ENCODE data around the gene CCL21.
"Not testable (repeated sequence)": the region's sequence is repeated elsewhere in the genome, so short reads cannot be mapped to it uniquely, and the experiment has no call there.

Gene CCL21

DNA sequence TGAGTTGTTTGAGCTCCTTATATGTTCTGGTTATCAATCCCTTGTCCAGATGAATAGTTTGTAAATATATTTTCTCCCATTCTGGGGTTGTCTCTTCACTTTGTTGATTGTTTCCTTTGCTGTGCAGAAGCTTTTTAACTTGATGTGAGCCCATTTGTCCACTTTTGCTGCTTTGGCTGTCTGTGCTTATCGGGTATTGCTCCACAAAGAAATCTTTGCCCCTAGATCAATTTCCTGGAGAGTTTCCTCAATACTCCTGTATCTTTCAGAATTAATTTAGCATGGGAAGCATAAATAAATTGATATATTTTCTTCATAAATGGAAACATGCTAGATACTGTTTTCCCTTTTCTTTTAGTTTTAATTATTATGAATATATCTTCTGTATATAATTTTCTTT is 22.5 kb upstream of the CCL21 start:
- no peak overlapping the region for H3K4me3 ChIP-seq (ENCODE audit: low read depth in 1 of 2, low read length in 2 of 2)
- no peaks in the 10 kb centered on the region for H3K27me3 ChIP-seq (ENCODE audit: low read depth, low read length)
- H3K27ac ChIP-seq (ENCODE audit: low read length), result no peak overlapping the region
- H3K9me3 ChIP-seq (ENCODE audit: control insufficient read depth in 1 of 2, low read length in 2 of 2), result no peaks in the 10 kb centered on the region
- H3K36me3 ChIP-seq (ENCODE audit: control insufficient read depth in 1 of 2, insufficient read depth in 2 of 2, low read length in 2 of 2), result no peaks in the 10 kb centered on the region
- H3K4me1 ChIP-seq (ENCODE audit: control insufficient read depth in 1 of 2, insufficient read depth in 2 of 2, low read length in 2 of 2), result peaks cover 0 to 14% of the 10 kb centered on the region in 2 donors

DNA sequence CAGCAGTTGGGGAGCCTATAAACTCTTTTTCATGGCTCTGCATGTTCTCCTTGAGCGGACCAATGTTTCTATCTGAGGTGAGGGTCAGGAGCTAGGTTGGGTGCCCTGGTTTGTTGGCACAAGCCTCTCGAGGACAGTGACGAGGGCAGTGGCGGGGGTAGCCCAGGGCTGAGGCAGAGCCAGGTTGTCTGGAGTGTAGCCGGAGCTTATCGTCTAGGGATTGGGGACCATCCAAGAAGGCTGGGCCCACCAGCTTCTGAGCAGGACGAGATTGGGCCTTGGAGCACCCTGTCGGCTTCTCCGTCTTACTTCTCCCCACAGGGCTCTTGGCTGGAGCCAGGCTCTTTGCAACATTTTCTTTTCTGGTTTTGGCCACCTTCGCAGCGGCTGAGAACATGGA is 13.2 kb upstream of the CCL21 start:
- H3K27ac ChIP-seq (ENCODE audit: low read length), result no peak overlapping the region
- H3K4me1 ChIP-seq (ENCODE audit: control insufficient read depth in 1 of 2, insufficient read depth in 2 of 2, low read length in 2 of 2), result peaks cover 0 to 4% of the 10 kb centered on the region in 2 donors
- no peaks in the 10 kb centered on the region for H3K36me3 ChIP-seq (ENCODE audit: control insufficient read depth in 1 of 2, insufficient read depth in 2 of 2, low read length in 2 of 2)
- H3K27me3 ChIP-seq (ENCODE audit: low read depth, low read length), result no peaks in the 10 kb centered on the region
- no peak overlapping the region for H3K4me3 ChIP-seq (ENCODE audit: low read depth in 1 of 2, low read length in 2 of 2)
- H3K9me3 ChIP-seq (ENCODE audit: control insufficient read depth in 1 of 2, low read length in 2 of 2), result no peaks in the 10 kb centered on the region

DNA sequence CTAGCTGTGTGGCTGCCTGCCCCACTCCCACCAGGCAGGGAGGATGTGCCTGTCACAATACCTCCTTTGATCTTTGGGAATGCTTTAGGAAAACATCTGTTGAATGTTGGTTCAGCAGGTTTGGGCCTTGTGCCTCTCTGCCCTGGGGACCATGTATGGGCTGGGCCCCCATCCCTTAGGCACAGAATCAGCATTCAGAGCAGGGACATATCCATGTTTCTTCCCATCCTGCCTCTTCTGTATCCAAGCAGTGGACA is 9.8 kb upstream of the CCL21 start:
- not testable (repeated sequence) for H3K4me3 ChIP-seq (ENCODE audit: low read depth in 1 of 2, low read length in 2 of 2); H3K4me1 ChIP-seq (ENCODE audit: control insufficient read depth in 1 of 2, insufficient read depth in 2 of 2, low read length in 2 of 2); H3K27ac ChIP-seq (ENCODE audit: low read length); H3K9me3 ChIP-seq (ENCODE audit: control insufficient read depth in 1 of 2, low read length in 2 of 2); H3K27me3 ChIP-seq (ENCODE audit: low read depth, low read length); H3K36me3 ChIP-seq (ENCODE audit: control insufficient read depth in 1 of 2, insufficient read depth in 2 of 2, low read length in 2 of 2)

DNA sequence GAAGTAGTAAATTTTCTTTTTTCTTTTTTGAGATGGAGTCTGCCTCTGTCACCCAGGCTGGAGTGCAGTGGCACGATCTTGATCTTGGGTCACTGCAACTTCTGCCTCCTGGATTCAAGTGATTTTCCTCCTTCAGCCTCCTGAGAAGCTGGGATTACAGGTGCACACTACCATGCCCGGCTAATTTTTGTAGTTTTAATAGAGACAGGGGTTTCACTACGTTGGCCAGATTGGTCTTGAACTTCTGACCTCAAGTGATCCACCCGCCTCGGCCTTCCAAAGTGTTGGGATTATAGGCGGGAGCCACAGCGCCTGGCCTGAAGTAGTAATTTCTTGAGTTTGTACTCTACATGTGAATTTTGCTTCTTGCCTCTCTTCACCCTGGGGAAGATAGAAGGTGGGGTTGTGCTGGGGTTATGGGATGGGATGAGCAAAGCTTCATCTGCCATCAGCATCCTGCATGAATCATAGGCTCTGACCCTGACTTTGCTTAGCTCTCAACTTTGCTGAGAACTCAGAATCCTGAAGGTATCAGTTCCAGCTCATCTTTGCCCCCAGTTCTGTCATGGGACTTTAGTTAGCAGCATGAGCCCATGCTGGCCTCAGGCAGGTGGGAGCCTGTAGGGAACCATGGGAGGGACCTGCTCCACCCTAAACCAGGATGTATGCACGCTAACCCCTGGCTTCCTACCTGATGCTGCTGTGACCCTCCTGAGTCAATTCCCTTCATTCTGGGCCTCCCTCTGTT is 9.3 kb upstream of the CCL21 start:
- peaks cover 0 to 6% of the 10 kb centered on the region in 2 donors for H3K4me1 ChIP-seq (ENCODE audit: control insufficient read depth in 1 of 2, insufficient read depth in 2 of 2, low read length in 2 of 2)
- H3K9me3 ChIP-seq (ENCODE audit: control insufficient read depth in 1 of 2, low read length in 2 of 2), result no peaks in the 10 kb centered on the region
- H3K27ac ChIP-seq (ENCODE audit: low read length), result no peak overlapping the region
- no peaks in the 10 kb centered on the region for H3K27me3 ChIP-seq (ENCODE audit: low read depth, low read length)
- H3K4me3 ChIP-seq (ENCODE audit: low read depth in 1 of 2, low read length in 2 of 2), result no peak overlapping the region
- no peaks in the 10 kb centered on the region for H3K36me3 ChIP-seq (ENCODE audit: control insufficient read depth in 1 of 2, insufficient read depth in 2 of 2, low read length in 2 of 2)

DNA sequence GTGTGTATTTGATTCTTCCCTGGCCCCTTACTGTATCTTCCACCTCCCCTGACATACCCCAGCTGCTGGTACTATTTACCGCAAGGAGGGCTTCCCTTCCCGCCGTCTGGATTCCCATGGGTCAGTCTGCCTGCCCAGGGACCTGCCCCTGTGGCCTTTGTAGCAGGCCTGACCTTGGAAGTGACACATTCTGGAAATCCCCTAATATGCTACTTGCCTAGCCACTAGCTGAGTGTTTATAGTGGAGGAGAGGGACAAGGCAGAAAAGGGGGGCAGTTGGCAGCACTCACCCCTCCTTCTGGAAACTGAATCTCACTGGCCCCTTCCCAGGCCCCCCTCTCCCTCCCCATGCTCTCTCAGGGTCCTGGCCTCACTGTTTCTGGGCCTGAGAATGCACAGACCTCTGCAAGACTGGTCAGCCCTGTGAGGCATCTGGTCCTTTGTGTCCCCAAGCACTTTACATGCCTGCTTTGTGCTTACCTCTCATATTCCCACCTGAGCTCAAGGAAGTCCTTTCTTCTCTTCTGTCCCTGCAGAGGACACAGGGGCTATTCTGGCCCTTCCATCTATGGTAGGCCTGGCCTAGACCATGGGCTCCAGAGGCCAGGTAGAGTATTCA is 8.2 kb upstream of the CCL21 start:
- H3K27ac ChIP-seq (ENCODE audit: low read length), result no peak overlapping the region
- no peaks in the 10 kb centered on the region for H3K27me3 ChIP-seq (ENCODE audit: low read depth, low read length)
- H3K36me3 ChIP-seq (ENCODE audit: control insufficient read depth in 1 of 2, insufficient read depth in 2 of 2, low read length in 2 of 2), result no peaks in the 10 kb centered on the region
- peaks cover 0 to 6% of the 10 kb centered on the region in 2 donors for H3K4me1 ChIP-seq (ENCODE audit: control insufficient read depth in 1 of 2, insufficient read depth in 2 of 2, low read length in 2 of 2)
- no peak overlapping the region for H3K4me3 ChIP-seq (ENCODE audit: low read depth in 1 of 2, low read length in 2 of 2)
- no peaks in the 10 kb centered on the region for H3K9me3 ChIP-seq (ENCODE audit: control insufficient read depth in 1 of 2, low read length in 2 of 2)

DNA sequence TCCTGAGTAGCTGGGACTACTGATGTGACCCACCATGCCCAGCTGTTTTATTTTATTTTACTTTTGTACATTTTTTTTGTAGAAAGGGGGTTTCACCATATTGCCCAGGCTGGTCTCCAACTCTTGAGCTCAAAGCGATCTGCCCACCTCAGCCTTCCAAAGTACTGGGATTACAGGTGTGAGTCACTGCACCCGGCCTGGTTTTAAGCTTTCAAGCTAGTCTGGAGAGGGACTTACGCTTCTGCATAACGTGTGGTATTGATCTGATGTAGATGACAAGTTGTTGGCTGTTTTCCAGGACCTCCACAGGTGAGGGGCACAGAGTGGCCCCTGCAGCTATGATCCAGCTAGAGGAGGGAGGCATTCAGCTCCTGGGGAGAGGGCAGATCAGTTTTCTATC is 6.8 kb upstream of the CCL21 start:
- no peak overlapping the region for H3K27ac ChIP-seq (ENCODE audit: low read length)
- no peaks in the 10 kb centered on the region for H3K27me3 ChIP-seq (ENCODE audit: low read depth, low read length)
- H3K4me1 ChIP-seq (ENCODE audit: control insufficient read depth in 1 of 2, insufficient read depth in 2 of 2, low read length in 2 of 2), result peaks cover 0 to 6% of the 10 kb centered on the region in 2 donors
- H3K36me3 ChIP-seq (ENCODE audit: control insufficient read depth in 1 of 2, insufficient read depth in 2 of 2, low read length in 2 of 2), result no peaks in the 10 kb centered on the region
- no peak overlapping the region for H3K4me3 ChIP-seq (ENCODE audit: low read depth in 1 of 2, low read length in 2 of 2)
- H3K9me3 ChIP-seq (ENCODE audit: control insufficient read depth in 1 of 2, low read length in 2 of 2), result no peaks in the 10 kb centered on the region

DNA sequence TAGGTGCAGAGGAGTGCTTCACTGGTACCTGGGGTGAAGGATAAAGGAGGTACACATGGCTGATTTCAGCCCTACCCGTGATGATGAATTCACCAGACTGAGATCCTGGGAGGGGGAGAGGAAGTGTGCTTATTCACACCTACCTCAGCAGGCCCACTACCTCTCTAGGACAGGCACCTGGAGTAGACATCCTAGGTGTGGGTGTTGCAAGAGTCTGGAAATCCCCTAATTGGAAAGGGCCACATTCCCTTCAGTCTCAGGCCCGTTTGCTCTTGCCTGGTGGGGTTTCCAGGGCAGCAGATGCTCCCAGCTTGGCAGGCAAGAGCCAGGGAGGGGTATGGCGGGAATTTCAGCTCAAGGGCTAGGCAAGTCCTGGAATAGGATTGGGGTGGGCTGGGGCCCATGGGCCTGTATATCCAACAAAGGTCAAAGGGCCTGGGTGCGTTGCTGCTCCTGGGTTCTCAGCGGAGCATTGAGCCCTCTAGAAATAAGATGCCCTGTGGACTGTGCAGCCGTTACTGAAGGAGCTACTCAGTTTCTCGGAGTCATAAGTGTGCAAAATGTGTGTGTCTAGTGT is 5.8 kb upstream of the CCL21 start:
- no peak overlapping the region for H3K4me3 ChIP-seq (ENCODE audit: low read depth in 1 of 2, low read length in 2 of 2)
- H3K4me1 ChIP-seq (ENCODE audit: control insufficient read depth in 1 of 2, insufficient read depth in 2 of 2, low read length in 2 of 2), result peaks cover 0 to 6% of the 10 kb centered on the region in 2 donors
- H3K9me3 ChIP-seq (ENCODE audit: control insufficient read depth in 1 of 2, low read length in 2 of 2), result no peaks in the 10 kb centered on the region
- no peak overlapping the region for H3K27ac ChIP-seq (ENCODE audit: low read length)
- no peaks in the 10 kb centered on the region for H3K27me3 ChIP-seq (ENCODE audit: low read depth, low read length)
- no peaks in the 10 kb centered on the region for H3K36me3 ChIP-seq (ENCODE audit: control insufficient read depth in 1 of 2, insufficient read depth in 2 of 2, low read length in 2 of 2)

DNA sequence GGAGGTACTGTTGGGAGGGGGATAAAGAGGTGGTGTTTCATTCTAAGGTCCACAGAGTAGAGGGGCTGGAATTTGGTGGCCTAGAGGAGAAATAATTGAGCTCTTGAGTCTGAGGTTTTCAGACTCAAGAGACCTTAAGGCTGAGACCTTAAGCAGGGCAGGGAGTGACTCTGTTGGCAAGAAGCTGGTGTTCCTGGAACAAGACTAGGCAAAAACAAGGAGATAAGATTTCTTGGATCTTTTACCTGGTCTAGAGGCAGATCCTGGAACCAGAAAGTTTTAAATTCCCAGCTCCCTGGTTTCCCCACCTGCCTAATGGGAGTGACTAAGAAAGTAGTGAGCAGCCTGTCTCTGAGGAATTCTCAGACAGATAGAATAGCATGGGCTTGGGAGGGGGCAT is 4.1 kb upstream of the CCL21 start:
- H3K36me3 ChIP-seq (ENCODE audit: control insufficient read depth in 1 of 2, insufficient read depth in 2 of 2, low read length in 2 of 2), result no peaks in the 10 kb centered on the region
- H3K4me3 ChIP-seq (ENCODE audit: low read depth in 1 of 2, low read length in 2 of 2), result no peak overlapping the region
- H3K4me1 ChIP-seq (ENCODE audit: control insufficient read depth in 1 of 2, insufficient read depth in 2 of 2, low read length in 2 of 2), result peaks cover 0 to 13% of the 10 kb centered on the region in 2 donors
- no peaks in the 10 kb centered on the region for H3K9me3 ChIP-seq (ENCODE audit: control insufficient read depth in 1 of 2, low read length in 2 of 2)
- H3K27ac ChIP-seq (ENCODE audit: low read length), result no peak overlapping the region
- no peaks in the 10 kb centered on the region for H3K27me3 ChIP-seq (ENCODE audit: low read depth, low read length)

DNA sequence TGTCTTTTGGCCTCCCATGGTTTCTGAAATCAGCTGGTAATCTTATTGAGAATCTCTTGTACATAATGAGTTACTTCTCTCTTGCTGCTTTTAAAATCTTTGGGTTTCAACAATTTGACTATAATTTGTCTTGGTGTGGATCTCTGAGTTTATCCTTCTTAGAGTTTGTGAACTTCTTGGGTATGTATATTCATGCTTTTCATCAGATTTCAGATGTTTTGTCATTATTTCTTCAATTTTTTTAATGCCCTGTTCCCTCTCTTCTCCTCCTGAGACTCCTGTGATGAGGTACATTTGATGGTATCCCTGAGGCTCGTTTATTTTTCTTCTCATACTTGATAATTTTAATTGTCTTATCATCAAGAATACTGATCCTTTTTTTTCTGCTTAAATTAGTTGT is 2.2 kb upstream of the CCL21 start:
- Histone ChIP-seq H3K9me3 (ENCODE audit: control insufficient read depth in 1 of 2, low read length in 2 of 2) (no peaks in the 10 kb centered on the region), H3K27ac (ENCODE audit: low read length) (no peak overlapping the region), H3K27me3 (ENCODE audit: low read depth, low read length) (no peaks in the 10 kb centered on the region), H3K36me3 (ENCODE audit: control insufficient read depth in 1 of 2, insufficient read depth in 2 of 2, low read length in 2 of 2) (no peaks in the 10 kb centered on the region), H3K4me3 (ENCODE audit: low read depth in 1 of 2, low read length in 2 of 2) (no peak overlapping the region), H3K4me1 (ENCODE audit: control insufficient read depth in 1 of 2, insufficient read depth in 2 of 2, low read length in 2 of 2) (peaks cover 0 to 7% of the 10 kb centered on the region in 2 donors)

DNA sequence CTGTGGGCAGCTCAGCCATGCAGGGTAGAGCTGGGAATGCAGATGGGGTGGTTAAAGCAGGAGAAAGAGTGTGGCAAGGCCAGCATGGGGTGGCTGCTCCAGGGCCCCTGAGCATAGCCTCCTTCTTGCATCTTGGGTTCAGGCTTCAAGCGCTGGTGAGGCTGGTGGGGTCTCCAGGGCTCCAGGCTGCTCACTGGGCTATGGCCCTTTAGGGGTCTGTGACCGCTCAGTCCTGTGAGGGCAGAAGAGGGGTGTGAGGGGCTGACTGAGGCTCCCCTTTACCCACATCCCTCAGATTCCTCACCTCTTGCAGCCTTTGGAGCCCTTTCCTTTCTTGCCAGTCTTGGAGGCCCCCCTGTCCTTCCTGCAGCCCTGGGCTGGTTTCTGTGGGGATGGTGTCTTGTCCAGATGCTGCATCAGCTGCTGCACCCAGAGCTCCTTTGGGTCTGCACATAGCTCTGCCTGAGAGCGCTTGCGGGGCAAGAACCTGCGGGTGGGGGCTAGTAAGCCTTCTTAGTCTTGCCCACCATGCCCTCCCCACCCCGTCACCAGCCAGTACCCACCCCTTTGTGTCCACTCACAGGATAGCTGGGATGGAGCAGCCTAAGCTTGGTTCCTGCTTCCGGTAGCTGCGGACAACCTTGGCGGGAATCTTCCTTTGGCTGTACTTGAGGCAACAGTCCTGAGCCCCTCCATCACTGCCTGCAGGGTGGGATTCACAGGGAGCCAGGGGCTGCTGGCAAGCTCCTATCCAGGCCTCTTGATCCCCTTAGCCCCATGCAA is 549 bp downstream of the CCL21 start:
- Histone ChIP-seq H3K4me1 (ENCODE audit: control insufficient read depth in 1 of 2, insufficient read depth in 2 of 2, low read length in 2 of 2) (peaks cover 0 to 7% of the 10 kb centered on the region in 2 donors), H3K27ac (ENCODE audit: low read length) (no peak overlapping the region), H3K9me3 (ENCODE audit: control insufficient read depth in 1 of 2, low read length in 2 of 2) (no peaks in the 10 kb centered on the region), H3K36me3 (ENCODE audit: control insufficient read depth in 1 of 2, insufficient read depth in 2 of 2, low read length in 2 of 2) (no peaks in the 10 kb centered on the region), H3K4me3 (ENCODE audit: low read depth in 1 of 2, low read length in 2 of 2) (no peak overlapping the region), H3K27me3 (ENCODE audit: low read depth, low read length) (no peaks in the 10 kb centered on the region)

DNA sequence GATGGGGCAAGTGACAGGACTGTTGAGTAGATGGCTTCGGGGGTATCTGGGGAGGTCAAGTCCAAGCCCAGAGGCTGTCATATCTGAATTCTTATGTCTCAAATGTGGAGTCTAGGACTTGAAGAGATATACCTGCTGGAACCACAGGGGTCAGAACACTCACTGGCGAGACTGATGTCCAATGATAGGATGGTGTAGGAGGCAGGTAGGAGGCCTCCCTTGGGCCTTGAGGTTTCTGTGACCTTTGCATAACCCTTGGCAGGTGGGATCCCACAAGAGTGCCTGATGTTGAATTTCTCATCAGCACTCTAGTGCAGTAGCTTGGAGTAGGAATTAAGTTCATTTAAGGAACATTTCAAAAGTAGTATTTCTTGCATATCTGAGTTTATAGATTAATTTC is 2.8 kb downstream of the CCL21 start:
- Histone ChIP-seq H3K4me1 (ENCODE audit: control insufficient read depth in 1 of 2, insufficient read depth in 2 of 2, low read length in 2 of 2) (peaks cover 0 to 7% of the 10 kb centered on the region in 2 donors), H3K36me3 (ENCODE audit: control insufficient read depth in 1 of 2, insufficient read depth in 2 of 2, low read length in 2 of 2) (no peaks in the 10 kb centered on the region), H3K27me3 (ENCODE audit: low read depth, low read length) (no peaks in the 10 kb centered on the region), H3K27ac (ENCODE audit: low read length) (no peak overlapping the region), H3K9me3 (ENCODE audit: control insufficient read depth in 1 of 2, low read length in 2 of 2) (no peaks in the 10 kb centered on the region), H3K4me3 (ENCODE audit: low read depth in 1 of 2, low read length in 2 of 2) (no peak overlapping the region)

All from muscle layer of duodenum (tissue), 2 donors.